Activated naive CD4-positive, alpha-beta T cell treated with anti-CD3 and anti-CD28 coated beads for 36 hours (primary cell): ENCODE results near the gene EEF1AKMT1. TPM values are rescaled to one million over a fixed set of nuclear protein-coding genes. Genes with fewer than 3 reads are reported as not detected.

Experiments
- CTCF ChIA-PET: fragments of 350-600 bp; sonication (Branson Sonifier 250); formaldehyde crosslinking; loops from one replicate; lab custom pipeline; 2021; ENCODE audit warnings: antibody characterized with exemption; lab: Charles Lee
- DNase-seq: peaks from one replicate; pipeline ENCODE4 v3.0.0-alpha.2; 2020
- H3K27ac Mint-ChIP-seq: one replicate; pipeline ENCODE4 v1.8.0; 2021; ENCODE audit warnings: mild to moderate bottlenecking, mixed read lengths
- H3K27me3 Mint-ChIP-seq: one replicate; pipeline ENCODE4 v1.8.0; 2021; ENCODE audit warnings: low read depth, mixed read lengths
- H3K36me3 Mint-ChIP-seq: one replicate; pipeline ENCODE4 v1.8.0; 2021; ENCODE audit warnings: low read depth, mixed read lengths
- H3K4me1 Mint-ChIP-seq: one replicate; pipeline ENCODE4 v1.8.0; 2021; ENCODE audit warnings: low read depth, mixed read lengths
- H3K4me3 Mint-ChIP-seq: one replicate; pipeline ENCODE4 v1.8.0; 2021; ENCODE audit warnings: mild to moderate bottlenecking, moderate library complexity, mixed read lengths
- H3K9me3 Mint-ChIP-seq: one replicate; pipeline ENCODE4 v1.8.0; 2021; ENCODE audit warnings: mixed read lengths
- intact Hi-C: fragments of 100-400 bp; cut with micrococcal nuclease; formaldehyde crosslinking; loops from one replicate; pipeline ENCODE4 v1.15.1; 2023
- total RNA-seq, 2 experiments: library from RNA; stranded (reverse); gene quantifications; one replicate each; pipeline ENCODE4 v1.2.3, GENCODE V29; 2021

The EEF1AKMT1 gene
- total RNA-seq, 2 experiments from 2014 or later = 15.1 to 16.5 TPM

- no peak for DNase-seq
- CTCF ChIA-PET = no interaction called here
- H3K27ac Mint-ChIP-seq = no peak overlapping the region
- H3K27me3 Mint-ChIP-seq = no peaks in the 10 kb centered on the region
- H3K9me3 Mint-ChIP-seq = no peaks in the 10 kb centered on the region
- H3K36me3 Mint-ChIP-seq = peaks cover 46% of the 10 kb centered on the region
- no peak overlapping the region for H3K4me3 Mint-ChIP-seq
- intact Hi-C loops = no loop called here
- peaks cover 32% of the 10 kb centered on the region for H3K4me1 Mint-ChIP-seq
Measured at GRCh38 chr13:20799726-20800416, 26.1 kb upstream of the EEF1AKMT1 start.

GRCh38 chr13:20798027-20798426 is 24.3 kb upstream of the EEF1AKMT1 start:
- Mint-ChIP-seq H3K36me3 (peaks cover 58% of the 10 kb centered on the region), H3K4me1 (peaks cover 26% of the 10 kb centered on the region), H3K9me3 (no peaks in the 10 kb centered on the region), H3K27me3 (no peaks in the 10 kb centered on the region), H3K4me3 (no peak overlapping the region), H3K27ac (no peak overlapping the region)
- intact Hi-C loops = no loop called here
- DNase-seq = no peak
- CTCF ChIA-PET = interaction anchor here (0.6 kb wide), 1 partner anchor 615 kb away, joined by 3 read pairs; no protein-coding TSS in a partner anchor

- no peak overlapping the region for H3K27ac Mint-ChIP-seq
- H3K36me3 Mint-ChIP-seq = peaks cover 58% of the 10 kb centered on the region
- CTCF ChIA-PET = interaction anchor here (0.6 to 0.7 kb wide), 2 partner anchors 11 to 13 kb away, joined by 3 read pairs; no protein-coding TSS in a partner anchor
Measured at GRCh38 chr13:20796791-20797508, 23.2 kb upstream of the EEF1AKMT1 start.

GRCh38 chr13:20789665-20790064 is 15.9 kb upstream of the EEF1AKMT1 start:
- H3K27ac Mint-ChIP-seq = no peak overlapping the region
- H3K36me3 Mint-ChIP-seq = peaks cover 36% of the 10 kb centered on the region
- CTCF ChIA-PET = no interaction called here
- no peaks in the 10 kb centered on the region for H3K9me3 Mint-ChIP-seq
- intact Hi-C loops = no loop called here
- no peak overlapping the region for H3K4me3 Mint-ChIP-seq
- no peaks in the 10 kb centered on the region for H3K27me3 Mint-ChIP-seq
- no peak for DNase-seq
- H3K4me1 Mint-ChIP-seq = no peaks in the 10 kb centered on the region

More at GRCh38 chr13:20796791-20797508, 23.2 kb upstream of the EEF1AKMT1 start:
- no peaks in the 10 kb centered on the region for H3K27me3 Mint-ChIP-seq
- no peak for DNase-seq
- H3K4me3 Mint-ChIP-seq = no peak overlapping the region
- peaks cover 25% of the 10 kb centered on the region for H3K4me1 Mint-ChIP-seq
- intact Hi-C loops = no loop called here
- H3K9me3 Mint-ChIP-seq = no peaks in the 10 kb centered on the region

GRCh38 chr13:20788312-20788711 is 14.6 kb upstream of the EEF1AKMT1 start:
- no peak for DNase-seq
- no peaks in the 10 kb centered on the region for H3K9me3 Mint-ChIP-seq
- H3K4me3 Mint-ChIP-seq = no peak overlapping the region
- peaks cover 34% of the 10 kb centered on the region for H3K36me3 Mint-ChIP-seq
- no peak overlapping the region for H3K27ac Mint-ChIP-seq
- H3K4me1 Mint-ChIP-seq = no peaks in the 10 kb centered on the region
- no peaks in the 10 kb centered on the region for H3K27me3 Mint-ChIP-seq
- CTCF ChIA-PET = no interaction called here
- intact Hi-C loops = no loop called here

GRCh38 chr13:20787180-20787579 is 13.4 kb upstream of the EEF1AKMT1 start:
- H3K9me3 Mint-ChIP-seq = no peaks in the 10 kb centered on the region
- no peak overlapping the region for H3K4me3 Mint-ChIP-seq
- intact Hi-C loops = no loop called here
- H3K36me3 Mint-ChIP-seq = peaks cover 31% of the 10 kb centered on the region
- no peak for DNase-seq
- H3K4me1 Mint-ChIP-seq = peaks cover 8% of the 10 kb centered on the region
- CTCF ChIA-PET = interaction anchor here (0.6 kb wide), 1 partner anchor 678 kb away, joined by 3 read pairs; no protein-coding TSS in a partner anchor
- no peaks in the 10 kb centered on the region for H3K27me3 Mint-ChIP-seq
- H3K27ac Mint-ChIP-seq = no peak overlapping the region

- H3K4me3 Mint-ChIP-seq = no peak overlapping the region
- no peak for DNase-seq
- intact Hi-C loops = no loop called here
- H3K27ac Mint-ChIP-seq = no peak overlapping the region
- peaks cover 9% of the 10 kb centered on the region for H3K4me1 Mint-ChIP-seq
- CTCF ChIA-PET = no interaction called here
- H3K9me3 Mint-ChIP-seq = no peaks in the 10 kb centered on the region
- no peaks in the 10 kb centered on the region for H3K27me3 Mint-ChIP-seq
- H3K36me3 Mint-ChIP-seq = peaks cover 20% of the 10 kb centered on the region
Measured at GRCh38 chr13:20782116-20782708, 8.5 kb upstream of the EEF1AKMT1 start.

GRCh38 chr13:20780317-20780716 is 6.6 kb upstream of the EEF1AKMT1 start:
- no peaks in the 10 kb centered on the region for H3K27me3 Mint-ChIP-seq
- DNase-seq = no peak
- no peaks in the 10 kb centered on the region for H3K9me3 Mint-ChIP-seq
- peaks cover 9% of the 10 kb centered on the region for H3K4me1 Mint-ChIP-seq
- peaks cover 21% of the 10 kb centered on the region for H3K36me3 Mint-ChIP-seq
- CTCF ChIA-PET = interaction anchor here (0.9 kb wide), 1 partner anchor 67 kb away, joined by 3 read pairs; no protein-coding TSS in a partner anchor
- H3K4me3 Mint-ChIP-seq = no peak overlapping the region
- intact Hi-C loops = no loop called here
- H3K27ac Mint-ChIP-seq = no peak overlapping the region

- H3K27me3 Mint-ChIP-seq = no peaks in the 10 kb centered on the region
- H3K4me1 Mint-ChIP-seq = peaks cover 15% of the 10 kb centered on the region
- no peak overlapping the region for H3K27ac Mint-ChIP-seq
- no peaks in the 10 kb centered on the region for H3K9me3 Mint-ChIP-seq
- H3K4me3 Mint-ChIP-seq = no peak overlapping the region
- peaks cover 21% of the 10 kb centered on the region for H3K36me3 Mint-ChIP-seq
- no peak for DNase-seq
- CTCF ChIA-PET = interaction anchor here (0.6 to 1.2 kb wide), 4 partner anchors 55 to 438 kb away, joined by 3 to 4 read pairs (median 3); no protein-coding TSS in a partner anchor
- intact Hi-C loops = loop anchor here (10.0 kb wide), 2 partner anchors 295 to 695 kb away; no protein-coding TSS in a partner anchor
Measured at GRCh38 chr13:20779405-20779804, 5.6 kb upstream of the EEF1AKMT1 start.

GRCh38 chr13:20778311-20778710 is 4.5 kb upstream of the EEF1AKMT1 start:
- peaks cover 18% of the 10 kb centered on the region for H3K4me1 Mint-ChIP-seq
- no peaks in the 10 kb centered on the region for H3K9me3 Mint-ChIP-seq
- H3K36me3 Mint-ChIP-seq = peaks cover 13% of the 10 kb centered on the region
- CTCF ChIA-PET = no interaction called here
- H3K27me3 Mint-ChIP-seq = no peaks in the 10 kb centered on the region
- no peak overlapping the region for H3K4me3 Mint-ChIP-seq
- DNase-seq = no peak
- H3K27ac Mint-ChIP-seq = no peak overlapping the region
- intact Hi-C loops = loop anchor here (10.0 kb wide), 2 partner anchors 296 to 696 kb away; no protein-coding TSS in a partner anchor

GRCh38 chr13:20776751-20777150 is 3.0 kb upstream of the EEF1AKMT1 start:
- intact Hi-C loops = loop anchor here (10.0 kb wide), 2 partner anchors 298 to 698 kb away; no protein-coding TSS in a partner anchor
- Mint-ChIP-seq H3K4me1 (peaks cover 16% of the 10 kb centered on the region), H3K27me3 (no peaks in the 10 kb centered on the region), H3K36me3 (peaks cover 22% of the 10 kb centered on the region), H3K27ac (no peak overlapping the region), H3K4me3 (no peak overlapping the region), H3K9me3 (no peaks in the 10 kb centered on the region)
- no peak for DNase-seq
- CTCF ChIA-PET = interaction anchor here (1.0 kb wide), 1 partner anchor 74 kb away, joined by 3 read pairs; no protein-coding TSS in a partner anchor

GRCh38 chr13:20775961-20776360 is 2.2 kb upstream of the EEF1AKMT1 start:
- intact Hi-C loops = loop anchor here (10.0 kb wide), 2 partner anchors 299 to 699 kb away; no protein-coding TSS in a partner anchor
- H3K4me1 Mint-ChIP-seq = peaks cover 21% of the 10 kb centered on the region
- CTCF ChIA-PET = no interaction called here
- H3K36me3 Mint-ChIP-seq = peaks cover 29% of the 10 kb centered on the region
- no peaks in the 10 kb centered on the region for H3K27me3 Mint-ChIP-seq
- no peak overlapping the region for H3K4me3 Mint-ChIP-seq
- no peak overlapping the region for H3K27ac Mint-ChIP-seq
- H3K9me3 Mint-ChIP-seq = no peaks in the 10 kb centered on the region
- no peak for DNase-seq
